ENCODE measurements around the gene GNAL. TPM values are rescaled to one million over a fixed set of nuclear protein-coding genes. Genes with fewer than 3 reads are reported as not detected.

Gene GNAL
- total and polyA plus RNA-seq, 2 of the 4 experiments (the other 2 are of a cell fraction) = 0.15 to 0.36 TPM

- WGBS, 2 experiments (ENCODE audit: extremely low coverage in 2 of 2, insufficient read length in 1 of 2) = 69% methylated on average over 4 of the region's 6 CpGs; no CpG with 5 or more reads in 1 of the 2 experiments
These were observed 30.1 kb upstream of the GNAL start for GRCh38 chr18:11658989-11659388.

More at GRCh38 chr18:11658989-11659388, 30.1 kb upstream of the GNAL start:
- no peak overlapping the region for H2BK120ac ChIP-seq (ENCODE audit: low read depth, low read length)
- H4K5ac ChIP-seq (ENCODE audit: low read depth, low read length) = no peak overlapping the region
- H4K8ac ChIP-seq (ENCODE audit: low read depth in 2 of 2, low read length in 2 of 2) = no peak overlapping the region
- no peaks in the 10 kb centered on the region for H3K79me1 ChIP-seq (ENCODE audit: low read depth in 1 of 2, low read length in 2 of 2)
- peaks cover 46% of the 10 kb centered on the region for H3K27me3 ChIP-seq (ENCODE audit: control insufficient read depth, insufficient read depth, low read length)
- no peak overlapping the region for H2BK20ac ChIP-seq (ENCODE audit: low read depth, low read length)
- in situ Hi-C loops (cut with MboI; ENCODE audit: low sequenced_read_pairs) (no loop called here), intact Hi-C loops (cut with micrococcal nuclease) (loop anchor here (5.0 kb wide), 3 partner anchors 73 to 338 kb away; no protein-coding TSS in a partner anchor), dilution Hi-C loops (cut with HindIII; ENCODE audit: low sequenced_read_pairs, unreplicated experiment) (no loop called here)
- no peak overlapping the region for H3K4me3 ChIP-seq (ENCODE audit: insufficient read depth, low read depth, low read length)
- H2AFZ ChIP-seq (replicated peaks; ENCODE audit: low read length, poor library complexity) = no peak overlapping the region
- no peak overlapping the region for H2BK15ac ChIP-seq (ENCODE audit: low read depth, low read length)
- TF ChIP-seq POLR2A (IDR thresholded peaks at IDR 0.05; ENCODE audit: low read depth, low read length) (no peak), RCOR1 (IDR thresholded peaks at IDR 0.05; ENCODE audit: insufficient replicate concordance, low read length) (no peak), SMC3 (IDR thresholded peaks at IDR 0.05; ENCODE audit: low read depth, low read length) (no peak), CEBPB (IDR thresholded peaks at IDR 0.05; ENCODE audit: low read depth, low read length) (0 out of 2 replicates have a peak, but pooled peaks have one; percentile 20)
- H3K27ac ChIP-seq (ENCODE audit: insufficient read depth, low read length) = no peak overlapping the region
- H3K9ac ChIP-seq (ENCODE audit: low read depth, low read length) = no peak overlapping the region
- H3K23ac ChIP-seq (ENCODE audit: low read depth, low read length) = no peak overlapping the region
- no peak overlapping the region for H2AK5ac ChIP-seq (ENCODE audit: low read depth, low read length)
- H3K9me1 ChIP-seq (ENCODE audit: insufficient read depth, low read length) = no peaks in the 10 kb centered on the region
- H4K20me1 ChIP-seq (ENCODE audit: insufficient read depth, low read length) = no peaks in the 10 kb centered on the region
- peak overlapping the region; percentile 34 for H2AK9ac ChIP-seq (replicated peaks; ENCODE audit: low read depth, low read length, poor library complexity)
- H2BK5ac ChIP-seq (ENCODE audit: low read depth, low read length, poor library complexity, severe bottlenecking) = no peak overlapping the region
- ATAC-seq (ENCODE audit: low read depth) (no peak), DNase-seq (no peak)
- no peak overlapping the region for H3K4me2 ChIP-seq (ENCODE audit: low read depth, low read length)
- H3K36me3 ChIP-seq (ENCODE audit: control insufficient read depth, insufficient read depth, low read length) = no peaks in the 10 kb centered on the region
- H3K56ac ChIP-seq (ENCODE audit: extremely low read depth, insufficient read depth, low read length) = no peak overlapping the region
- no peak overlapping the region for H3K4ac ChIP-seq (ENCODE audit: low read depth, low read length)
- H4K91ac ChIP-seq (ENCODE audit: insufficient read depth, low read depth, low read length) = no peak overlapping the region
- ChIA-PET POLR2A (ENCODE audit: unreplicated experiment) (no interaction called here), CTCF (interaction anchor here (0.9 kb wide), 1 partner anchor 335 kb away, joined by 3 read pairs; no protein-coding TSS in a partner anchor)
- no peaks in the 10 kb centered on the region for H3K4me1 ChIP-seq (ENCODE audit: control insufficient read depth, insufficient read depth, low read length)
- BruUV-seq (replicated peaks) = no TSS peak
- no peaks in the 10 kb centered on the region; the same call in 1 of the 2 replicates for H3K9me3 ChIP-seq (ENCODE audit: control insufficient read depth, insufficient read depth, low read length)
- no peak overlapping the region for H3K18ac ChIP-seq (ENCODE audit: low read depth, low read length)
- H3K14ac ChIP-seq (replicated peaks; ENCODE audit: low read depth, low read length) = no peak overlapping the region
